ENCODE measurements around the gene GTF2F1.

GRCh38 chr19:6357174-6357573, 35.8 kb downstream of the GTF2F1 start:
- no peak for TF ChIP-seq FOXP2 (optimal IDR thresholded peaks at IDR 0.05; ENCODE audit: control extremely low read depth, extremely low read length, insufficient read depth)
- TF ChIP-seq EZH2 (IDR thresholded peaks at IDR 0.05) = no peak

All from SK-N-MC (cell line).